HG03066 (cell line): ENCODE data around the gene GPR83.
"Not testable (repeated sequence)": the region's sequence is repeated elsewhere in the genome, so short reads cannot be mapped to it uniquely, and the experiment has no call there.

ENCODE experiments used
- ATAC-seq: cut with Tn5 transposase; IDR thresholded peaks from one replicate; pipeline ENCODE4 v1.9.1; 2021; ENCODE audit warnings: low read depth; ENCODE audit not compliant: unreplicated experiment

GPR83 gene

DNA sequence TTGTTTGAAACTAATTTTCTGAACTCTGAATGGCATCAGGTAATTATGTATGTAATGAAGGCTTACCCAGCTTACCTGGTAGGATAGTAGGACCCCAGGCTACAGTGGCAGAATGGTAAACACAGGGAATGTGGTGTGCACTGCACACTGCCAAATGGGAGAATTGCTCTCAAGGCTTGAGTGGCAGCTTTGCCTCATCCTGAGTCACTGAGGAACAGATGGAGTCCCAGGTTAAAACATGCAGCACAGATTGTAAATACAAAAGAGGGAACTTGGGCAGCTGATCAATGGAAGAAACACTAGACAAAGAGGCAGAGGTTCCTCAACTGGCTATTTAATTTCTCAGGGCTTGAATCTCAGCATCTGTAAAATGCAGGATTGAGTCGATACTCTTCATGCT, 24.4 kb downstream of the GPR83 start:
- no peak for ATAC-seq

DNA sequence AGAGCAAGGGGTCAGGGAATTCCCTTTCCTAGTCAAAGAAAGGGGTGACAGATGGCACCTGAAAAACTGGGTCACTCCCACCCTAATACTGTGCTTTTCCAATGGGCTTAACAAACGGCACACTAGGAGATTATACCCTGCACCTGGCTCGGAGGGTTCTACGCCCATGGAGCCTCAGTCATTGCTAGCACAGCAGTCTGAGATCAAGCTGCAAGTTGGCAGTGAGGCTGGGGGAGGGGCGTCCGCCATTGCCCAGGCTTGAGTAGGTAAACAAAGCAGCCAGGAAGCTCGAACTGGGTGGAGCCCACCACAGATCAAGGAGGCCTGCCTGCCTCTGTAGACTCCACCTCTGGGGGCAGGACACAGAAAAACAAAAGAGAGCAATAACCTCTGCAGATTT, 30.6 kb downstream of the GPR83 start:
- not testable (repeated sequence) for ATAC-seq

DNA sequence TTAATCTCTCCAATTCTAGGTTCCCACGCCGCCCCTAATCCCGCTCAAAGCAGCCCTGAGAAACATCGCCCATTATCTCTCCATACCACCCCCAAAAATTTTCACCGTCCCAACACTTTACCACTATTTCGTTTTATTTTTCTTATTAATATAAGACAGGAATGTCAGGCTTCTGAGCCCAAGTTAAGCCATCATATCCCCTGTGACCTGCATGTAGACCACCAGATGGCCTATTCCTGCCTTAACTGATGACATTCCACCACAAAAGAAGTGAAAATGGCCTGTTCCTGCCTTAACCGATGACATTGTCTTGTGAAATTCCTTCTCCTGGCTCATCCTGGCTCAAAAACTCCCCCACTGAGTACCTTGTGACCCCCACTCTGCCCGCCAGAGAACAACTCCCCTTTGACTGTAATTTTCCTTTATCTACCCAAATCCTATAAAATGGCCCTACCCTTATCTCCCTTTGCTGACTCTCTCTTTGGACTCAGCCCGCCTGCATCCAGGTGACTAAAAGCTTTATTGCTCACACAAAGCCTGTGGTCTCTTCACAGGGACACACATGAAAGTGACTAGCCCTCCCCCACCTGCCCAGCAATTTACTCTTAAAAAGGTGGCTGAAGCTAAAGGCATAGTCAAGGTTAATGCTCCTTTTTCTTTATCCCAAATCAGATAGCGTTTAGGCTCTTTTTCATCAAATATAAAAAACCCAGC, 50.2 kb downstream of the GPR83 start:
- ATAC-seq, result not testable (repeated sequence)

- not testable (repeated sequence) for ATAC-seq
Observed at GRCh38 chr11:94346311-94346710, 54.9 kb downstream of the GPR83 start.

GRCh38 chr11:94343495-94343894, 57.7 kb downstream of the GPR83 start:
- no peak for ATAC-seq

GRCh38 chr11:94342250-94342649, 59.0 kb downstream of the GPR83 start:
- no peak for ATAC-seq

DNA sequence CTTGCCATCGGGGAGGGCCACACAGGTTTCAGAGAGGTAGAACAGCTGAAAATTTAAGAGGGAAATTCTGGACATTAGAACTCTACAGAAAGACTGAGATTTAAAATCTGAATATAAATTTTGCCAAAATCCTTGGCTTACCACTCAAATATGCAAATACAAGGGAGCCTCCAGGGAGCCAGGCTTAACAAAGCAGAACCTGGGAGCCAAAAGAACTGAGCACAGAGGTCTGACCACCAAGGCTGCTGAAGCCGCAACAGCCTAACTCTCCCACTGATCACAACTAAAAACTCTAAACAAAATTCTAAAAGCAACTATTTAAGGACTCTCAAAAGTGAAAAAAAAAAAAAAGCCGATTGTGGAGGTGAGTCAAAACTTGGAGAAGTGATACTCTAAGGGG, 62.6 kb downstream of the GPR83 start:
- ATAC-seq, result no peak

GRCh38 chr11:94336033-94336432, 65.2 kb downstream of the GPR83 start:
- ATAC-seq, result no peak

DNA sequence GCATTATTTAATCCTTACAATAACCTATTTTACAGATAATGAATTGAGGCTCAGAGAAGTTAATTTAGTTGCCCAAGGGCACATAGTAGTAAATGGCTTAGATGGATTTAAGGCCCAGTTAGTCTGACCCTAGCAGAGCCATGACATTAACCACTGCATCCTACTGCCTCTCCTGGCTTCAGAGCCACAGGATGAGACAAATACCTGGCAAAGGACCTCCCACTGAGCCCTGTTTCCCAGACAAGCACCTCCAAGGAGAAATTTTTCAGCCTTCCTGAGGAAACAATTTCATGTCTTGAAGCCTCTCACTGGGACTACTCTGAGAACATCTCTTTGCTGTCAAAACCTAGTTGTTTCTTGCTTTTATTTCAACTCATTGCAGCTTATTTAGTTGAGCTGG, 68.4 kb downstream of the GPR83 start:
- ATAC-seq, result no peak

DNA sequence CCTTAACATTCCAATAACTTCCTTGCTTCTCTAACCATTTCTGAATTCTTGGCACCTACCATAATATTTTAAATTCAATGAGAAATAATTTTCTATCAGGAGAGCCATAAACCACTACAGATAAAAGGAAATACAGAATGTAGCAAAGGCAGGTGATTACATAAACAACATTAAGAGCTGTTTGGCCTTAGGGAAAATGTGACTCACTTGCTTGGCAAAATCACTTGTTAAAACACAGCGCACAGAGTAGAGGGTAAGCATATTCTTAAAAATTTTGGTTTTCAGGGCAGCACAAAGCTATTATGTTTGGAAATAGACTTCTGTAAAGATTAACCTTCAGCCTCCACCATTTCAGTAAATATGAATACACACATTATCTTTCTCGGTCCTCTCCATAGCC, 70.4 kb downstream of the GPR83 start:
- ATAC-seq, result no peak

DNA sequence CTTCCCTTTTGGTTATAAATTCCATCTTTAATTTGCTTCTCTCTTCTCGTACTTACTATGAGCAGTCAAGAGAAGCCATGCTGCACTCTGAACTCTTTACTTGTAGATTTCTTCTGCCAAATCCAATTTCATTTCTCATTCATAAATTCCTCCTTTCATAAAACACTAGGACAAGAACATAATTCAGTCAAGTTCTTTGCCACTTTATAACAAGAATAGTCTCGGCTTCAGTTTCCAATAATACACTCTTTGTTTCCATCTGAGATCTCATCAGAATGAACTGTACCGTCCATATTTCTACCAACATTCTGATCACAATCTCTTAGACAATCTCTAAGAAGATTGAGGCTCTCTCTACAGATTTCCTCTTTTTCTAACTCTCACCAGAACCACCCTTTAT, 71.7 kb downstream of the GPR83 start:
- no peak for ATAC-seq

DNA sequence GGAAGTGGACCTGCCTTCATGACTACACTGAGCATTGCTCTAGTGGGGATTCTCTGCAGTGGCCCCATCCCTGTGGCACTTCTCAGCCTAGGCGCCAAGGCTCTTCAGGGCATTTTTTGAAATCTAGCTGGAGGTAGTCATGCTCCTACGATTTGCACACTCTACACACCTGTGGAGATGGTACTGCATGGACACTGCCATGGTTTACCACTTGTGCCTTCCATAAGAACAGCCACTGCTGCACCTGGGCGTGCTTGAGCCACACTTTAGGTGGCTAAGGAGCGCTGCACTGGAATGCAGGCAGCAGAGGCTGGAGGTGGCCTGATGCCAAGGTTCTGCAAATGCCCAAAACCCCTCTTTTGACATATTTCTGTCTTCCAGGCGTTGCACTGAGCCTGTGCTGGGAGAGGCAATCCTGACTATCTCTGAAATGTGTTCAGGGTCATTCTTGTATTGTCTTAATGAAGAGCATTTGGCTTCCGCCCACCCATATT, 72.6 kb downstream of the GPR83 start:
- no peak for ATAC-seq
